ENCODE results near the gene ZNF800.

DNA sequence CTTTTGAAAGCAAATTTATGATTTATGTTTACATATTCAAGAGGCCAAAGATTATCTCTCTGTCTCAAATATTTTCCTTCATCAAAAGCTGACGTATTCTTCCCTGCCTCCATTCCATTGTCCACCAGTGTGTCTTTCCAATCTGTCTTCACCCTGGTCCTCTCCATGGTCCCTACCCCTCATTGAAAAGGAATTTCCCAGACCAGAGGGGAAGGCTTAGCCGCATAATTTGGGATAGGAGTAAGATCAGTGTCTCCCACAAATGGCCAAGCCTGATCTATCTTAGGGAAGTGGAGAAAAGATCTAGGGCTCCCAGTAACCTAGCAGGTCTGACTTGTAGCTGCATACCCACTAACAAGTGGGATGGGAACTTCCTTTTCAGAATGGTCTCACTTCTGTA, 46.3 kb upstream of the ZNF800 start:
- TF ChIP-seq TAF1 (IDR thresholded peaks at IDR 0.05; ENCODE audit: borderline replicate concordance, low read depth, low read length) (no peak), POLR2A (IDR thresholded peaks at IDR 0.05; ENCODE audit: low read depth, low read length) (no peak), POLR2AphosphoS5 (IDR thresholded peaks at IDR 0.05; ENCODE audit: low read depth, low read length) (no peak)
